ENCODE measurements around the gene BMP7.

DNA sequence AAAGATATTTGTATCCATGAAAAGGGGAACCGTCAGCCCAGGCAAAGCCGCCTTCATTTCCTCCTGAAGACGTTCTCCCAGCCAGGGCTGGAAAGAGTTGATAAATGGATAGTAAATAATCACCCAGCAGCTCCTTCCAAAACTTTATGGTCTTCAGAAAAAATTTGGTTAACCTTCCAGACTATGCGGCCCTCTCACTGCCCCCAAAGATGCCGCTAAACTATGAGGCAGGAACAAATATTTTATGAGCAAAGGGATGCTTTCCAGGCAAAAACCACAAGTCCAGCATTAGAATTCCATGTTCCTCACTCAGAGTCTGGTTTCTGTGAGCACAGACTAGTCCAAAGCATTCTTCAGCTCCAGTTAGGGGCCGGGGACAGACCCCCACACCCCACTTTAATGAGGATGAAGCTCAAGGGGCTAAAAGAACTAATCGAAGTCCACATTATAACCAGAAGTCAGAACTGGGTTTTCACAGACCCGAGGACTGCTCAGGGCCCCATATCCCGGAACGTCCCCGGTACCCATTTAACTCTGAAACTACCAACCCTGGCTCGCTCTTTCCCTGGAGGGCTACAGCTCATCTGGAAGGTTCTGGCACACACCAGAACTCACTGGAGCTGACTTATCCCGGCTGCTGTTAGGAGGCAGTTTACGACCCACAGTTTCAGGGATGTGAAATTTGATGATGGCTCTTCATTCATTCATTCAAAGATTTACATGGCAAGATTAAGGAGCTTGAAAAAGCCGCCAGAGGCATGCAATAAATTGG lies 29.4 kb downstream of the BMP7 start:
- no peak for TF ChIP-seq SALL2 (tag by site-specific recombination; IDR thresholded peaks at IDR 0.05; ENCODE audit: borderline replicate concordance)
- TF ChIP-seq, protein P1, sequence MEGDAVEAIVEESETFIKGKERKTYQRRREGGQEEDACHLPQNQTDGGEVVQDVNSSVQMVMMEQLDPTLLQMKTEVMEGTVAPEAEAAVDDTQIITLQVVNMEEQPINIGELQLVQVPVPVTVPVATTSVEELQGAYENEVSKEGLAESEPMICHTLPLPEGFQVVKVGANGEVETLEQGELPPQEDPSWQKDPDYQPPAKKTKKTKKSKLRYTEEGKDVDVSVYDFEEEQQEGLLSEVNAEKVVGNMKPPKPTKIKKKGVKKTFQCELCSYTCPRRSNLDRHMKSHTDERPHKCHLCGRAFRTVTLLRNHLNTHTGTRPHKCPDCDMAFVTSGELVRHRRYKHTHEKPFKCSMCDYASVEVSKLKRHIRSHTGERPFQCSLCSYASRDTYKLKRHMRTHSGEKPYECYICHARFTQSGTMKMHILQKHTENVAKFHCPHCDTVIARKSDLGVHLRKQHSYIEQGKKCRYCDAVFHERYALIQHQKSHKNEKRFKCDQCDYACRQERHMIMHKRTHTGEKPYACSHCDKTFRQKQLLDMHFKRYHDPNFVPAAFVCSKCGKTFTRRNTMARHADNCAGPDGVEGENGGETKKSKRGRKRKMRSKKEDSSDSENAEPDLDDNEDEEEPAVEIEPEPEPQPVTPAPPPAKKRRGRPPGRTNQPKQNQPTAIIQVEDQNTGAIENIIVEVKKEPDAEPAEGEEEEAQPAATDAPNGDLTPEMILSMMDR (tag by site-specific recombination; IDR thresholded peaks at IDR 0.05) = no peak
